ENCODE results near the gene HDAC9.

DNA sequence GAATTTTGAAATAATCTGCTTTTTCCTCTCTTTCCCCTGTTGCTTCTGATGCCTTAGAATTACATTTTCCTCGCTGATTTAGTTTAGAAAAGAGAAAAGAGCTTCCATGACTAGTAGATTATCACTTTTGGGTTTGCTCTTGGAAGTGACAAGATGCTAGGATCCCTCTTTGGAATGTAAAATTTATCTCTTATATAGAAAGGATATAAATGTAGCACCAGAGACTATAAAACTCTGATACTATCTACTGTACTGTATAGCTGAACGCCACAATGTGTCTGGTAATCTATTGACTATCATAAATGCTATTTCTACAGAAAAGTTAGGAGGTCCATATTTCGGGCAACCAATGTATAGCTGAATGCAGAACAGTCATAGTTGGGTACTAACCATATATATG is 1.1 kb upstream of the HDAC9 start:
- TF ChIP-seq, protein P1, sequence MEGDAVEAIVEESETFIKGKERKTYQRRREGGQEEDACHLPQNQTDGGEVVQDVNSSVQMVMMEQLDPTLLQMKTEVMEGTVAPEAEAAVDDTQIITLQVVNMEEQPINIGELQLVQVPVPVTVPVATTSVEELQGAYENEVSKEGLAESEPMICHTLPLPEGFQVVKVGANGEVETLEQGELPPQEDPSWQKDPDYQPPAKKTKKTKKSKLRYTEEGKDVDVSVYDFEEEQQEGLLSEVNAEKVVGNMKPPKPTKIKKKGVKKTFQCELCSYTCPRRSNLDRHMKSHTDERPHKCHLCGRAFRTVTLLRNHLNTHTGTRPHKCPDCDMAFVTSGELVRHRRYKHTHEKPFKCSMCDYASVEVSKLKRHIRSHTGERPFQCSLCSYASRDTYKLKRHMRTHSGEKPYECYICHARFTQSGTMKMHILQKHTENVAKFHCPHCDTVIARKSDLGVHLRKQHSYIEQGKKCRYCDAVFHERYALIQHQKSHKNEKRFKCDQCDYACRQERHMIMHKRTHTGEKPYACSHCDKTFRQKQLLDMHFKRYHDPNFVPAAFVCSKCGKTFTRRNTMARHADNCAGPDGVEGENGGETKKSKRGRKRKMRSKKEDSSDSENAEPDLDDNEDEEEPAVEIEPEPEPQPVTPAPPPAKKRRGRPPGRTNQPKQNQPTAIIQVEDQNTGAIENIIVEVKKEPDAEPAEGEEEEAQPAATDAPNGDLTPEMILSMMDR (IDR thresholded peaks at IDR 0.05) = no peak
- TF ChIP-seq ZFX (IDR thresholded peaks at IDR 0.05; ENCODE audit: borderline replicate concordance) = no peak

All from 22Rv1 (cell line).